Vagina (tissue), 2 donors: ENCODE results near the gene DLL1.

Experiments used
- POLR2A ChIP-seq, 2 donors: fragments of 450-650 bp; IDR thresholded peaks; one replicate each; pipeline ENCODE4 v1.6.1; 2017; ENCODE audit warnings: antibody characterized with exemption in 2 of 2, mild to moderate bottlenecking in 2 of 2, moderate library complexity in 2 of 2
- TF ChIP-seq, protein P1 (sequence below), 3 experiments: fragments of 450-650 bp in 2 of 3; fragments of 200-600 bp in 1 of 3; sonication (generic) in 1 of 3; IDR thresholded peaks; one replicate each; pipeline ENCODE4 v1.5.1; 2017 to 2019; ENCODE audit warnings: antibody characterized with exemption in 3 of 3, mild to moderate bottlenecking in 2 of 3, moderate library complexity in 2 of 3

DNA sequence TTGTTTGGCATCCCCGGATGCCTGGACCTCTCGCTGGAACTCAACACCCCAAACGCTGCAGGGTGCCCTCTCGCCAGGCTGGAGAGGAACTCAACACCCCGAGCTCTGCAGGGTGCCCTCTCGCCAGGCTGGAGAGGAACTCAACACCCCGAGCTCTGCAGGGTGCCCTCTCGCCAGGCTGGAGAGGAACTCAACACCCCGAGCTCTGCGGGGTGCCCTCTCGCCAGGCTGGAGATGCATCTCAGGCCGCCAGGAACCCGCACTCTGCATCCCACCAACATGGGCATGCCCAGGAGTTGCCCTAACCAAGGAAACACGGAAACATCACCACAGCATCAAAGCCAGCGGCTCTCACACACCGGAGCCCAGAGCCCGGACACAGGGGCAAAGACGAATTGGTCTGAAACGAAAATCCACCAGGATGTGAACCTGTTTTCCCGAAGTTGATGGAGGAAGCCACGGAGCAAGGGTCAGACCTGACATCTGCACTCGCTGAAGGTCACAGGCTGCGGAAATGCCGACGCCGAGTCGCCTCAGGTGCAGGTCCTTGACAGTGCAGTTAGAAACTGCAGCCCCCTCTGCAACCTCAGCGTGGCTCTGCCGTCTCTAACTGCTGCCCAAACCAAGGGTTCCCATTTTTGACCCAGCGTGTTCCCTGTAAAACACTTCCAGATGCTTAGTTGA is 37.5 kb downstream of the DLL1 start:
- TF ChIP-seq, protein P1, sequence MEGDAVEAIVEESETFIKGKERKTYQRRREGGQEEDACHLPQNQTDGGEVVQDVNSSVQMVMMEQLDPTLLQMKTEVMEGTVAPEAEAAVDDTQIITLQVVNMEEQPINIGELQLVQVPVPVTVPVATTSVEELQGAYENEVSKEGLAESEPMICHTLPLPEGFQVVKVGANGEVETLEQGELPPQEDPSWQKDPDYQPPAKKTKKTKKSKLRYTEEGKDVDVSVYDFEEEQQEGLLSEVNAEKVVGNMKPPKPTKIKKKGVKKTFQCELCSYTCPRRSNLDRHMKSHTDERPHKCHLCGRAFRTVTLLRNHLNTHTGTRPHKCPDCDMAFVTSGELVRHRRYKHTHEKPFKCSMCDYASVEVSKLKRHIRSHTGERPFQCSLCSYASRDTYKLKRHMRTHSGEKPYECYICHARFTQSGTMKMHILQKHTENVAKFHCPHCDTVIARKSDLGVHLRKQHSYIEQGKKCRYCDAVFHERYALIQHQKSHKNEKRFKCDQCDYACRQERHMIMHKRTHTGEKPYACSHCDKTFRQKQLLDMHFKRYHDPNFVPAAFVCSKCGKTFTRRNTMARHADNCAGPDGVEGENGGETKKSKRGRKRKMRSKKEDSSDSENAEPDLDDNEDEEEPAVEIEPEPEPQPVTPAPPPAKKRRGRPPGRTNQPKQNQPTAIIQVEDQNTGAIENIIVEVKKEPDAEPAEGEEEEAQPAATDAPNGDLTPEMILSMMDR (IDR thresholded peaks at IDR 0.05) = no peak
- no peak for TF ChIP-seq POLR2A (IDR thresholded peaks at IDR 0.05)
